ENCODE measurements around the gene CERS6.

Gene CERS6

DNA sequence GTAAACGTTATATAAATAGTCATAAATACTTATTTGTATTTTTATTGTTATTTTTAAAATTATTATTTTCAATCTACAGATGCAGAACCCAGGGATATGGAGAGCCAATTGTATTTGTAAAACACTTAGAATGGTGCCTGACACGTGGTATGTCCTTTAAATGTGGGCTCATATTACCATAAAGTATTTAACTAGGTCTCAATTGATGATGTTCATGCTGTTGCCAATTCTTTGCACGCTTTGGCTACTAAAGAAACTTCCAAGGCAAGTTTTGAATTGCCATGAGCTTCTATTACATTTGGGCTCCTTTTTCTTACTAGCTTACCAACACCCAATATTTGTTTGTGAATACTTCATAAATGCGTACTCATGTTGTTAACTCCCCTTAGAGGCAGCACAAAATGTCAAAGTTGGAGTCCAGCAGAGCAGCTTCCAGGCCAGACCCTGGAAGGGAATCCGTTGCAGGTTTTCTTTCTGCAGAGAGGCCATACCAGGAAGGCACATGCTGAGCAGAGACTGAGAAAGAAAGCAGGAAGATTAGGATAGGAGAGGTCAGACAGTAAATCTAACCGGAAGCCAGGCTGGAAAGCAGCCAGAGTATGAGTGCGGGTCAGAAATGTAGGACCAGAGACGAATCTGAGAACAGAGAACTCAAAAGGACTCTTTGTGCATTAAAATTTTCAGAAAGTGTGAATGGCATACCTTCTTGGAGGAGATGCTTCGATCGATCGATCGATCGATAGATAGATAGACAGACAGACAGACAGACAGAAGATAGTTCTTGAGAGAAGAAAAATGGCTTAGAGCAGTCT lies 342.2 kb downstream of the CERS6 start:
- ChIA-PET POLR2A (no interaction called here), CTCF (interaction anchor here (1.6 kb wide), 1 partner anchor 13 kb away, joined by 4 read pairs; no protein-coding TSS in a partner anchor)
- DNase-seq: no peak
- Histone ChIP-seq H3K27me3 (replicated peaks in 2 of 5; ENCODE audit: control insufficient read depth in 4 of 5, insufficient read depth in 5 of 5, low read length in 4 of 5) (no peaks in the 10 kb centered on the region), H3K9me3 (ENCODE audit: control extremely low read depth in 1 of 5, control insufficient read depth in 4 of 5, insufficient read depth in 2 of 5, low read depth in 1 of 5, low read length in 4 of 5) (no peaks in the 10 kb centered on the region), H3K4me3 (ENCODE audit: control insufficient read depth in 1 of 7, extremely low read depth in 1 of 7, insufficient read depth in 4 of 7, low read depth in 2 of 7, low read length in 6 of 7) (no peak overlapping the region), H3K36me3 (ENCODE audit: control insufficient read depth in 4 of 4, insufficient read depth in 4 of 4, low read length in 3 of 4) (no peaks in the 10 kb centered on the region), H3K4me1 (ENCODE audit: control extremely low read depth in 1 of 4, control insufficient read depth in 4 of 4, insufficient read depth in 4 of 4, low read length in 3 of 4) (peaks cover 2 to 13% (median 7%) of the 10 kb centered on the region in 4 experiments), H3K27ac (ENCODE audit: insufficient read depth in 1 of 2, low read depth in 1 of 2, low read length in 2 of 2, poor library complexity in 1 of 2, severe bottlenecking in 2 of 2) (no peak overlapping the region)
- WGBS (ENCODE audit: insufficient coverage): 95% methylated on average over 11 of the region's 13 CpGs

DNA sequence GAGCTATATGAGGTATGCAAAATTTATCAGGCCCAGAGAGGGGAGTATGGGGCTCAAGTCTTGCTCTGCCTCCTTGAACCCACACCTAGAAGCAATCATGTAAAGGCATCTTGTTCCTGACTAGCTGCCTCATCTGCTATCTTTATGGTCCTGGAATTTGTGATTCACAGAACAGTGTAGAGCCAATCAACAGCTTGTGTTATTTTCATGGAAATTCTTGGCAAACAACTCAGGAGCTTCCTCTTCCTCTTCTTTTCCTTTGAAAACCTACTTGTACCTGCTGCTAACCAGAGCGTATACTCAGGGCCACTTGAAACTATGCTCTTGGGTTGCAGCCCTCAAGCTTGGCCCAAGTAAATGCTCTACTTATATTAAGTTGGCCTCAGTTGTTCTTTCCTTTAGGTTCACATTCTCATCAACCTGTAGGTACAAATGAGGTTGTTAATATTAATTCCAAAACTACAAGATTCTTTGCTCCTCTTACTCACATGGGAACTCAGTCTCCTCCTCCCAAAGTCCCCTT lies 342.9 kb downstream of the CERS6 start:
- H3K36me3 ChIP-seq (ENCODE audit: control insufficient read depth in 4 of 4, insufficient read depth in 4 of 4, low read length in 3 of 4): no peaks in the 10 kb centered on the region
- ChIA-PET CTCF (no interaction called here), POLR2A (no interaction called here)
- 100% methylated on average over 1 of the region's 1 CpG for WGBS (ENCODE audit: insufficient coverage)
- H3K4me3 ChIP-seq (ENCODE audit: control insufficient read depth in 1 of 7, extremely low read depth in 1 of 7, insufficient read depth in 4 of 7, low read depth in 2 of 7, low read length in 6 of 7): no peak overlapping the region
- H3K9me3 ChIP-seq (ENCODE audit: control extremely low read depth in 1 of 5, control insufficient read depth in 4 of 5, insufficient read depth in 2 of 5, low read depth in 1 of 5, low read length in 4 of 5): no peaks in the 10 kb centered on the region
- peaks cover 2 to 13% (median 7%) of the 10 kb centered on the region in 4 experiments for H3K4me1 ChIP-seq (ENCODE audit: control extremely low read depth in 1 of 4, control insufficient read depth in 4 of 4, insufficient read depth in 4 of 4, low read length in 3 of 4)
- no peaks in the 10 kb centered on the region for H3K27me3 ChIP-seq (replicated peaks in 2 of 5; ENCODE audit: control insufficient read depth in 4 of 5, insufficient read depth in 5 of 5, low read length in 4 of 5)
- no peak for DNase-seq
- no peak overlapping the region for H3K27ac ChIP-seq (ENCODE audit: insufficient read depth in 1 of 2, low read depth in 1 of 2, low read length in 2 of 2, poor library complexity in 1 of 2, severe bottlenecking in 2 of 2)

DNA sequence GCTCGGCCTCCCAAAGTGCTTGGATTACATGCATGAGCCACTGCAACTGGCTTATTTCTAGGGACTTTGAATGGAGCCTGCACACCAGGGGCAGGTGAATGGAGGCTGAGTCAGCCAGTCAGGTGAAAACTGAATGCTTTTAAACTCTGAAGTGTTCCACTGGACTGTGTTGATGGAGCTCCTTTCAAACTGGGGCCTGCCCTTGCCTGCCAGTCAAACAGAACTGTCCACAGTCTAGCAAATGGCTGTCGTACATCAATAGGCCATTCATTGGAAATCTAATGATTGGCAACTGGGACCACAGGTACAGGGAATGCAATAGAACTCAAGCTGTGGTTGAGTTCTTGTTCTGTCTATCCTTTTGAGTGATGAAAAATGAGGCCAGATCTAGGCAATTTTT lies 345.4 kb downstream of the CERS6 start:
- Histone ChIP-seq H3K36me3 (ENCODE audit: control insufficient read depth in 4 of 4, insufficient read depth in 4 of 4, low read length in 3 of 4) (no peaks in the 10 kb centered on the region), H3K9me3 (ENCODE audit: control extremely low read depth in 1 of 5, control insufficient read depth in 4 of 5, insufficient read depth in 2 of 5, low read depth in 1 of 5, low read length in 4 of 5) (no peaks in the 10 kb centered on the region), H3K4me1 (ENCODE audit: control extremely low read depth in 1 of 4, control insufficient read depth in 4 of 4, insufficient read depth in 4 of 4, low read length in 3 of 4) (peaks cover 2 to 13% (median 7%) of the 10 kb centered on the region in 4 experiments), H3K27me3 (replicated peaks in 2 of 5; ENCODE audit: control insufficient read depth in 4 of 5, insufficient read depth in 5 of 5, low read length in 4 of 5) (no peaks in the 10 kb centered on the region), H3K4me3 (ENCODE audit: control insufficient read depth in 1 of 7, extremely low read depth in 1 of 7, insufficient read depth in 4 of 7, low read depth in 2 of 7, low read length in 6 of 7) (no peak overlapping the region), H3K27ac (ENCODE audit: insufficient read depth in 1 of 2, low read depth in 1 of 2, low read length in 2 of 2, poor library complexity in 1 of 2, severe bottlenecking in 2 of 2) (no peak overlapping the region)
- no peak for DNase-seq
- ChIA-PET POLR2A (no interaction called here), CTCF (interaction anchor here (1.4 to 1.7 kb wide), 2 partner anchors 14 to 39 kb away, joined by 4 to 6 read pairs; no protein-coding TSS in a partner anchor)
- WGBS (ENCODE audit: insufficient coverage): 50% methylated on average over 2 of the region's 2 CpGs

DNA sequence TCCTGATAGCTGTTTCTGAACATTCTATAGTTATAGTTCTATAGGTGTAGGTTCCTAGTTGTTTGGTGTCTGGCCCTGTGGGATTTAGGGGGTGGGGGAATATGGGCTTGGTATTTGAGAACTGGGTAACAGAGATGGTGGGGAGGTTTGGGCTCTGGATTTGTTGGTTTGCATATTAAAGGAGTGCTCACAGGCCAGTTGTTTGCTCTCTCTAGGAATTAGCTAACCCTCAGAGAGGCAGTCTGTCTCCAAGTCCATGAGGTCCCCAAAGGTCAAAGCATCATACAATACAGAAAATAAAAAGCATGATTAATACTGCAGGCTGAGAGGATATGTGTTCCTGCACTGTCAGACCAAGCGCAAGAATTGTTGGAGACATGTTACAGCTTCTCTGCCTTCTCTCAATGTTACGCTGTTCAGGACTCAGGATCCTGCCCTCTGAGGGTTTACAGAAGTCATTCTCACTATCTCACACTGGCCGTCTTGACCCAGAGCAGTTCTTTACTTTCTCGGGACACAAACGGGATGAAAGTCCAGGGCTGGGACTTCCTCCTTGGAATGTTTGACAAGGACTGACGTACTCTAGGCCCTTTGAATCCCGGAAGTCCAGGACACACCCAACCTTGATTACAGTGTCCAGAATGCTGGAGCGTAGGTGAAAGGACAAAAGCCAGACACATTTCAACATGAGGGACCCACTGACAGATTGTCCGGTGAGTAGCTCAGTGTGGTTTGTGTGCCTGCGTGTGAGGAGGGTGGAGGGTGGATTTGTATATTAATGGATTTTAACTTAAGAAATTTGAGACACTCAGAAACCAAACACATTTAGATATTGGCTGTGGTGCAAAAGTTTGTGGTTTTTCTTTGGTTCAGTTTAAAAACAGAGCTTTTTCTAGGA lies 346.1 kb downstream of the CERS6 start, which contains the start of gene NOSTRIN:
NOSTRIN (plus strand) TSS at position 677 of the 898 bp plus-strand sequence; CDS start at position 687, 10 bp downstream.
- Histone ChIP-seq H3K27me3 (replicated peaks in 2 of 5; ENCODE audit: control insufficient read depth in 4 of 5, insufficient read depth in 5 of 5, low read length in 4 of 5) (no peaks in the 10 kb centered on the region), H3K4me3 (ENCODE audit: control insufficient read depth in 1 of 7, extremely low read depth in 1 of 7, insufficient read depth in 4 of 7, low read depth in 2 of 7, low read length in 6 of 7) (no peak within 1 kb of the TSS), H3K9me3 (ENCODE audit: control extremely low read depth in 1 of 5, control insufficient read depth in 4 of 5, insufficient read depth in 2 of 5, low read depth in 1 of 5, low read length in 4 of 5) (no peaks in the 10 kb centered on the region), H3K4me1 (ENCODE audit: control extremely low read depth in 1 of 4, control insufficient read depth in 4 of 4, insufficient read depth in 4 of 4, low read length in 3 of 4) (peaks cover under 1 to 13% (median 7%) of the 10 kb centered on the region in 4 experiments), H3K27ac (ENCODE audit: insufficient read depth in 1 of 2, low read depth in 1 of 2, low read length in 2 of 2, poor library complexity in 1 of 2, severe bottlenecking in 2 of 2) (peak within 1 kb of the TSS in 1 of 2 experiments; percentile 62), H3K36me3 (ENCODE audit: control insufficient read depth in 4 of 4, insufficient read depth in 4 of 4, low read length in 3 of 4) (no peaks in the 10 kb centered on the region)
- POLR2A ChIA-PET: no interaction called here
- DNase-seq: peak in 2 of 3 donors; percentile 17 to 28
- CTCF ChIA-PET: interaction anchor here (1.7 kb wide), 1 partner anchor 13 kb away, joined by 6 read pairs; no protein-coding TSS in a partner anchor
- 82% methylated on average over 7 of the region's 10 CpGs for WGBS (ENCODE audit: insufficient coverage)

DNA sequence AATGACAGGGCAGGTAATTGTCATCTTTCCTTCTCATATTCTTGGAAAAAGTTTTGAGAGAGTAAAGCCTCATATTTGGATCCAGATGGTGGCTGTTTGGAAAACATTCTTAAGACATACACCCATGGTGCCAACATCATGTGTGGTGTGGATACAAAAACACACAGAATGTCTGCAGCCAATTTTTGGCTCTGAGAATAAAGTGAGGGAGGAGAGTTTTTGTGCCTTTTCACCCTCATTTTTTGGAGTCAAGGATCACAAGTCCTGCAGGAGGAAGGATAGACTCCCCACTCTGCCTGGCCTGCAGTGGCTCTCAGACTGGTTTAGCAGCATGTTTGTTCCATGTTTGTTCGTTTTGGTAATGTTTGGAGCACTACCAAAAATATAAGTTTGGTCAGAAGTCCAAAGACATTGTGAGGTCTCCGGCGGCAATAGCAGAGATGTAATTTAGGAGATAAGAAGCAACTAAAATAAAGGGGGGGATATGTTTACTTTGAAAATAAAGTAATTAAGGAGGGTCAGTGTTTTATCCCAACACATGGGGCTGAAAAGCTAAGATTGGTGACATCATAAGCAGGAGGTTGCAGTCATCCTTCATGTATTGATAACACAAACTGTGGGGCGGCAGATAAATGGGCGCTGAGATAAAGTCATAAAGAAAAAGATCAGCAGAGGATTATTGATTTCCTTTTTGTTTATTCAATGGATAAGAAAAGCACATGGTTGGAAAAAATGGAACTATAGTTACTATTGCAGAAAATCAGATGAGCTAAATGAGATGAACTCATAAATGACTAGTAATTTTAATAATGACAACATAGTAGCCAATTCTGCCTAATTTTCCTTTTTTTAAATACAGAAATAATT lies 347.0 kb downstream of the CERS6 start:
- Histone ChIP-seq H3K27ac (ENCODE audit: insufficient read depth in 1 of 2, low read depth in 1 of 2, low read length in 2 of 2, poor library complexity in 1 of 2, severe bottlenecking in 2 of 2) (peak overlapping the region in 1 of 2 experiments; percentile 62), H3K9me3 (ENCODE audit: control extremely low read depth in 1 of 5, control insufficient read depth in 4 of 5, insufficient read depth in 2 of 5, low read depth in 1 of 5, low read length in 4 of 5) (no peaks in the 10 kb centered on the region), H3K27me3 (replicated peaks in 2 of 5; ENCODE audit: control insufficient read depth in 4 of 5, insufficient read depth in 5 of 5, low read length in 4 of 5) (no peaks in the 10 kb centered on the region), H3K4me3 (ENCODE audit: control insufficient read depth in 1 of 7, extremely low read depth in 1 of 7, insufficient read depth in 4 of 7, low read depth in 2 of 7, low read length in 6 of 7) (no peak overlapping the region), H3K36me3 (ENCODE audit: control insufficient read depth in 4 of 4, insufficient read depth in 4 of 4, low read length in 3 of 4) (no peaks in the 10 kb centered on the region), H3K4me1 (ENCODE audit: control extremely low read depth in 1 of 4, control insufficient read depth in 4 of 4, insufficient read depth in 4 of 4, low read length in 3 of 4) (peaks cover 0 to 13% (median 7%) of the 10 kb centered on the region in 4 experiments)
- 91% methylated on average over 5 of the region's 5 CpGs for WGBS (ENCODE audit: insufficient coverage)
- POLR2A ChIA-PET: no interaction called here
- CTCF ChIA-PET: interaction anchor here (1.2 kb wide), 1 partner anchor 8 kb away, joined by 3 read pairs; no protein-coding TSS in a partner anchor
- no peak for DNase-seq

DNA sequence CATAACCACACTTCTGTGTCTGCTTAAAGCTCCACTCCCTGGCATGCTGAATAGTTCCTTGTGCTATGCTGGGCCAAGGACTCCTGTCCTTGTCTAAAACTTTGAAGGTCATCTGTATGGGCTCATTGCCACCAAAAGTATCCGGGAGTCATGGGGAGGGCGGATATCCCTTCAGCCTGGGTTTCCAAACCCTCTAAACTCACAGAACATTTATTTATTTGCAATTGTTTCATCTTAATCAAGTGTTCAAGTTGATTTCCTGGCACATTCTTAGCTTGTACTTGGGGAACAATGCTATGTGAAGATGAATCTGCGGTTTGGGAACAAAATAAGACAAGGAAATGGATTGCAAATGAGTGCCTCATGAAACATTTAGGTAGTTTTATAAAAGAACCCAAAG lies 348.1 kb downstream of the CERS6 start:
- H3K36me3 ChIP-seq (ENCODE audit: control insufficient read depth in 4 of 4, insufficient read depth in 4 of 4, low read length in 3 of 4): no peaks in the 10 kb centered on the region
- DNase-seq: no peak
- no peaks in the 10 kb centered on the region for H3K27me3 ChIP-seq (replicated peaks in 2 of 5; ENCODE audit: control insufficient read depth in 4 of 5, insufficient read depth in 5 of 5, low read length in 4 of 5)
- ChIA-PET POLR2A (no interaction called here), CTCF (interaction anchor here (1.1 to 1.2 kb wide), 2 partner anchors 9 to 28 kb away, joined by 3 read pairs; no protein-coding TSS in a partner anchor)
- no peaks in the 10 kb centered on the region for H3K9me3 ChIP-seq (ENCODE audit: control extremely low read depth in 1 of 5, control insufficient read depth in 4 of 5, insufficient read depth in 2 of 5, low read depth in 1 of 5, low read length in 4 of 5)
- H3K27ac ChIP-seq (ENCODE audit: insufficient read depth in 1 of 2, low read depth in 1 of 2, low read length in 2 of 2, poor library complexity in 1 of 2, severe bottlenecking in 2 of 2): peak overlapping the region in 1 of 2 experiments; percentile 62
- no peak overlapping the region for H3K4me3 ChIP-seq (ENCODE audit: control insufficient read depth in 1 of 7, extremely low read depth in 1 of 7, insufficient read depth in 4 of 7, low read depth in 2 of 7, low read length in 6 of 7)
- H3K4me1 ChIP-seq (ENCODE audit: control extremely low read depth in 1 of 4, control insufficient read depth in 4 of 4, insufficient read depth in 4 of 4, low read length in 3 of 4): peaks cover 0 to 13% (median 7%) of the 10 kb centered on the region in 4 experiments
- 100% methylated on average over 1 of the region's 3 CpGs for WGBS (ENCODE audit: insufficient coverage)

Measured in common myeloid progenitor, CD34-positive (primary cell).